Activated naive CD8-positive, alpha-beta T cell treated with anti-CD3 and anti-CD28 coated beads for 36 hours (primary cell): ENCODE results near the gene PWP1. TPM values are rescaled to one million over a fixed set of nuclear protein-coding genes. Genes with fewer than 3 reads are reported as not detected.
"Not testable (repeated sequence)": the region's sequence is repeated elsewhere in the genome, so short reads cannot be mapped to it uniquely, and the experiment has no call there.

ENCODE experiments used
- DNase-seq: peaks from one replicate; pipeline ENCODE4 v3.0.0; 2021
- H3K27ac Mint-ChIP-seq: one replicate; pipeline ENCODE4 v1.8.0; 2022; ENCODE audit warnings: mild to moderate bottlenecking, moderate library complexity, mixed read lengths
- H3K27me3 Mint-ChIP-seq: one replicate; pipeline ENCODE4 v1.8.0; 2022; ENCODE audit warnings: mild to moderate bottlenecking, mixed read lengths
- H3K36me3 Mint-ChIP-seq: one replicate; pipeline ENCODE4 v1.8.0; 2021; ENCODE audit warnings: mild to moderate bottlenecking, mixed read lengths
- H3K4me1 Mint-ChIP-seq: one replicate; pipeline ENCODE4 v1.8.0; 2021; ENCODE audit warnings: mixed read lengths
- H3K4me3 Mint-ChIP-seq: one replicate; pipeline ENCODE4 v1.8.0; 2022; ENCODE audit warnings: mild to moderate bottlenecking, moderate library complexity, mixed read lengths
- H3K9me3 Mint-ChIP-seq: one replicate; pipeline ENCODE4 v1.8.0; 2022; ENCODE audit warnings: mixed read lengths
- total RNA-seq, 2 experiments: library from RNA; stranded (reverse); gene quantifications; one replicate each; pipeline ENCODE4 v1.2.3, GENCODE V29; 2021

PWP1 gene
- total RNA-seq, 2 experiments from 2014 or later = 84.1 to 87.0 TPM

- peak overlapping the region; percentile 89 for H3K4me3 Mint-ChIP-seq
- H3K36me3 Mint-ChIP-seq = peaks cover 20% of the 10 kb centered on the region
- peak overlapping the region; percentile 96 for H3K27ac Mint-ChIP-seq
- H3K4me1 Mint-ChIP-seq = peaks cover 24% of the 10 kb centered on the region
- no peaks in the 10 kb centered on the region for H3K27me3 Mint-ChIP-seq
- H3K9me3 Mint-ChIP-seq = peaks cover 4% of the 10 kb centered on the region
- no peak for DNase-seq
These were observed 1.4 kb upstream of the PWP1 start for GRCh38 chr12:107684029-107684795.

GRCh38 chr12:107684990-107685359 lies 624 bp upstream of the PWP1 start:
- peak; percentile 19 for DNase-seq
- H3K27ac Mint-ChIP-seq = peak overlapping the region; percentile 96
- H3K4me1 Mint-ChIP-seq = peaks cover 24% of the 10 kb centered on the region
- H3K9me3 Mint-ChIP-seq = peaks cover 4% of the 10 kb centered on the region
- H3K36me3 Mint-ChIP-seq = peaks cover 28% of the 10 kb centered on the region
- H3K4me3 Mint-ChIP-seq = peak overlapping the region; percentile 89
- H3K27me3 Mint-ChIP-seq = no peaks in the 10 kb centered on the region

GRCh38 chr12:107695772-107696171 lies 10.2 kb downstream of the PWP1 start:
- H3K4me3 Mint-ChIP-seq, DNase-seq, H3K27me3 Mint-ChIP-seq, H3K27ac Mint-ChIP-seq, H3K9me3 Mint-ChIP-seq, H3K4me1 Mint-ChIP-seq: not testable (repeated sequence)
- peaks cover 49% of the 10 kb centered on the region for H3K36me3 Mint-ChIP-seq

GRCh38 chr12:107702106-107702505 lies 16.5 kb downstream of the PWP1 start:
- no peaks in the 10 kb centered on the region for H3K4me1 Mint-ChIP-seq
- H3K4me3 Mint-ChIP-seq = no peak overlapping the region
- H3K27me3 Mint-ChIP-seq = no peaks in the 10 kb centered on the region
- DNase-seq = no peak
- no peak overlapping the region for H3K27ac Mint-ChIP-seq
- peaks cover 5% of the 10 kb centered on the region for H3K9me3 Mint-ChIP-seq
- peaks cover 82% of the 10 kb centered on the region for H3K36me3 Mint-ChIP-seq

GRCh38 chr12:107704041-107704440 lies 18.4 kb downstream of the PWP1 start:
- Mint-ChIP-seq H3K9me3 (peaks cover 5% of the 10 kb centered on the region), H3K27me3 (no peaks in the 10 kb centered on the region), H3K4me3 (no peak overlapping the region), H3K27ac (no peak overlapping the region), H3K4me1 (no peaks in the 10 kb centered on the region), H3K36me3 (peaks cover 87% of the 10 kb centered on the region)
- no peak for DNase-seq

GRCh38 chr12:107705522-107705921 lies 19.9 kb downstream of the PWP1 start:
- H3K27ac Mint-ChIP-seq, DNase-seq, H3K9me3 Mint-ChIP-seq: not testable (repeated sequence)

GRCh38 chr12:107715780-107716179 lies 30.2 kb downstream of the PWP1 start:
- Mint-ChIP-seq H3K27ac (no peak overlapping the region), H3K4me1 (no peaks in the 10 kb centered on the region), H3K27me3 (no peaks in the 10 kb centered on the region), H3K36me3 (peaks cover 41% of the 10 kb centered on the region), H3K9me3 (no peaks in the 10 kb centered on the region), H3K4me3 (no peak overlapping the region)
- DNase-seq = no peak

More at GRCh38 chr12:107705522-107705921, 19.9 kb downstream of the PWP1 start:
- not testable (repeated sequence) for H3K4me3 Mint-ChIP-seq, H3K4me1 Mint-ChIP-seq, H3K27me3 Mint-ChIP-seq
- H3K36me3 Mint-ChIP-seq = peaks cover 75% of the 10 kb centered on the region

GRCh38 chr12:107718606-107719005 lies 33.0 kb downstream of the PWP1 start:
- H3K4me3 Mint-ChIP-seq = no peak overlapping the region
- no peaks in the 10 kb centered on the region for H3K4me1 Mint-ChIP-seq
- H3K36me3 Mint-ChIP-seq = peaks cover 38% of the 10 kb centered on the region
- peaks cover 1% of the 10 kb centered on the region for H3K9me3 Mint-ChIP-seq
- no peaks in the 10 kb centered on the region for H3K27me3 Mint-ChIP-seq
- DNase-seq = no peak
- H3K27ac Mint-ChIP-seq = no peak overlapping the region

- not testable (repeated sequence) for H3K4me1 Mint-ChIP-seq, H3K9me3 Mint-ChIP-seq, H3K4me3 Mint-ChIP-seq, DNase-seq, H3K27ac Mint-ChIP-seq, H3K27me3 Mint-ChIP-seq
- peaks cover 21% of the 10 kb centered on the region for H3K36me3 Mint-ChIP-seq
These were observed 41.7 kb downstream of the PWP1 start for GRCh38 chr12:107727327-107727726.

GRCh38 chr12:107727742-107728141 lies 42.1 kb downstream of the PWP1 start:
- not testable (repeated sequence) for H3K27me3 Mint-ChIP-seq, DNase-seq, H3K9me3 Mint-ChIP-seq, H3K27ac Mint-ChIP-seq, H3K4me3 Mint-ChIP-seq, H3K4me1 Mint-ChIP-seq
- peaks cover 17% of the 10 kb centered on the region for H3K36me3 Mint-ChIP-seq

GRCh38 chr12:107730618-107731341 lies 45.2 kb downstream of the PWP1 start:
- Mint-ChIP-seq H3K27me3 (no peaks in the 10 kb centered on the region), H3K36me3 (peaks cover 7% of the 10 kb centered on the region), H3K4me3 (no peak overlapping the region), H3K4me1 (no peaks in the 10 kb centered on the region), H3K9me3 (no peaks in the 10 kb centered on the region), H3K27ac (no peak overlapping the region)
- no peak for DNase-seq

GRCh38 chr12:107731366-107731765 lies 45.8 kb downstream of the PWP1 start:
- H3K36me3 Mint-ChIP-seq = peaks cover 7% of the 10 kb centered on the region
- H3K27me3 Mint-ChIP-seq = no peaks in the 10 kb centered on the region
- H3K4me3 Mint-ChIP-seq = no peak overlapping the region
- DNase-seq = no peak
- no peaks in the 10 kb centered on the region for H3K4me1 Mint-ChIP-seq
- no peak overlapping the region for H3K27ac Mint-ChIP-seq
- H3K9me3 Mint-ChIP-seq = no peaks in the 10 kb centered on the region

- peaks cover 10% of the 10 kb centered on the region for H3K36me3 Mint-ChIP-seq
- no peaks in the 10 kb centered on the region for H3K9me3 Mint-ChIP-seq
- H3K27ac Mint-ChIP-seq = no peak overlapping the region
- DNase-seq = no peak
- H3K4me1 Mint-ChIP-seq = peaks cover 2% of the 10 kb centered on the region
- no peak overlapping the region for H3K4me3 Mint-ChIP-seq
- H3K27me3 Mint-ChIP-seq = no peaks in the 10 kb centered on the region
These were observed 46.8 kb downstream of the PWP1 start for GRCh38 chr12:107732365-107732764.

- Mint-ChIP-seq H3K27ac (no peak overlapping the region), H3K4me1 (peaks cover 4% of the 10 kb centered on the region), H3K36me3 (peaks cover 21% of the 10 kb centered on the region), H3K27me3 (no peaks in the 10 kb centered on the region), H3K4me3 (no peak overlapping the region), H3K9me3 (no peaks in the 10 kb centered on the region)
- no peak for DNase-seq
These were observed 48.5 kb downstream of the PWP1 start for GRCh38 chr12:107734139-107734538.

- Mint-ChIP-seq H3K4me3 (no peak overlapping the region), H3K27me3 (no peaks in the 10 kb centered on the region), H3K27ac (no peak overlapping the region), H3K4me1 (peaks cover 4% of the 10 kb centered on the region), H3K9me3 (no peaks in the 10 kb centered on the region), H3K36me3 (peaks cover 25% of the 10 kb centered on the region)
- DNase-seq = no peak
These were observed 50.2 kb downstream of the PWP1 start for GRCh38 chr12:107735763-107736162.

- H3K36me3 Mint-ChIP-seq = peaks cover 31% of the 10 kb centered on the region
- no peaks in the 10 kb centered on the region for H3K27me3 Mint-ChIP-seq
- peak overlapping the region; percentile 25 for H3K27ac Mint-ChIP-seq
These were observed 51.3 kb downstream of the PWP1 start for GRCh38 chr12:107736914-107737313.

More at GRCh38 chr12:107736914-107737313, 51.3 kb downstream of the PWP1 start:
- no peaks in the 10 kb centered on the region for H3K9me3 Mint-ChIP-seq
- H3K4me3 Mint-ChIP-seq = no peak overlapping the region
- peaks cover 4% of the 10 kb centered on the region for H3K4me1 Mint-ChIP-seq
- DNase-seq = no peak
